GM23338 (cell line): Measurements from ENCODE around the gene PPP1R13L. TPM values are rescaled to one million over a fixed set of nuclear protein-coding genes. Genes with fewer than 3 reads are reported as not detected.

Experiments used
- ATAC-seq: fragments of 200-7000 bp; cut with Tn5 transposase; 3 replicates; pipeline ENCODE4 v1.9.1; 2020
- DNase-seq: peaks from one replicate; pipeline ENCODE4 v3.0.0-alpha.2; 2015; ENCODE audit warnings: low spot score
- H2AFZ ChIP-seq: fragments of 200-600 bp; sonication (generic); 2 replicates; pipeline ENCODE4 v1.8.0; 2016; ENCODE audit warnings: antibody characterized with exemption, mild to moderate bottlenecking, moderate library complexity
- H3F3A ChIP-seq: fragments of 200-600 bp; sonication (generic); replicated peaks from 2 replicates; pipeline ENCODE4 v1.8.0; 2017; ENCODE audit warnings: antibody characterized with exemption, mixed run types, low read depth
- H3K27ac ChIP-seq: fragments of 200-600 bp; sonication (generic); 2 replicates; pipeline ENCODE4 v1.6.1; 2016; ENCODE audit warnings: low read depth
- H3K27me3 ChIP-seq: fragments of 200-600 bp; sonication (generic); 2 replicates; pipeline ENCODE4 v1.8.0; 2016; ENCODE audit warnings: mild to moderate bottlenecking, mixed run types, moderate library complexity; ENCODE audit not compliant: insufficient read depth
- H3K36me3 ChIP-seq: fragments of 200-600 bp; sonication (generic); 2 replicates; pipeline ENCODE4 v1.8.0; 2016; ENCODE audit warnings: mild to moderate bottlenecking; ENCODE audit not compliant: insufficient read depth
- H3K4me1 ChIP-seq: fragments of 200-600 bp; sonication (generic); 2 replicates; pipeline ENCODE4 v1.8.0; 2016; ENCODE audit warnings: mild to moderate bottlenecking, moderate library complexity; ENCODE audit not compliant: insufficient read depth
- H3K4me2 ChIP-seq: fragments of 200-600 bp; sonication (generic); 2 replicates; pipeline ENCODE4 v1.7.1; 2017; ENCODE audit warnings: mixed run types
- H3K4me3 ChIP-seq: fragments of 200-600 bp; sonication (generic); 2 replicates; pipeline ENCODE4 v1.6.1; 2016; ENCODE audit warnings: mixed run types
- H3K79me2 ChIP-seq: fragments of 200-600 bp; sonication (generic); replicated peaks from 2 replicates; pipeline ENCODE4 v1.8.0; 2017; ENCODE audit warnings: mild to moderate bottlenecking; ENCODE audit not compliant: insufficient read depth
- H3K9me2 ChIP-seq: fragments of 200-600 bp; sonication (generic); 2 replicates; pipeline ENCODE4 v1.8.0; 2017; ENCODE audit not compliant: insufficient read depth
- H4K20me1 ChIP-seq: fragments of 200-600 bp; sonication (generic); replicated peaks from 2 replicates; pipeline ENCODE4 v1.8.0; 2017; ENCODE audit warnings: mild to moderate bottlenecking; ENCODE audit not compliant: insufficient read depth
- H3K27ac Mint-ChIP-seq: 2 replicates; pipeline ENCODE4 v1.8.0; 2020; ENCODE audit warnings: inconsistent platforms, mild to moderate bottlenecking, moderate library complexity, mixed read lengths
- H3K27me3 Mint-ChIP-seq: 3 replicates; pipeline ENCODE4 v1.8.0; 2022; ENCODE audit warnings: low read depth, mild to moderate bottlenecking, moderate library complexity, mixed read lengths, inconsistent platforms; ENCODE audit not compliant: insufficient read depth, poor library complexity
- H3K36me3 Mint-ChIP-seq: 3 replicates; pipeline ENCODE4 v1.8.0; 2021; ENCODE audit warnings: low read depth, mild to moderate bottlenecking, inconsistent platforms, moderate library complexity, mixed read lengths
- H3K4me1 Mint-ChIP-seq: 3 replicates; pipeline ENCODE4 v1.8.0; 2020; ENCODE audit warnings: mild to moderate bottlenecking, inconsistent platforms, mixed read lengths
- H3K4me3 Mint-ChIP-seq: 3 replicates; pipeline ENCODE4 v1.8.0; 2021; ENCODE audit warnings: moderate library complexity, mild to moderate bottlenecking, inconsistent platforms, mixed read lengths
- H3K9me3 Mint-ChIP-seq: 3 replicates; pipeline ENCODE4 v1.8.0; 2020; ENCODE audit warnings: moderate library complexity, mild to moderate bottlenecking, inconsistent platforms, mixed read lengths
- CREB1 ChIP-seq: fragments of 250-450 bp; sonication (Bioruptor Pico); IDR thresholded peaks from 2 replicates; pipeline ENCODE4 v1.5.0; 2020; ENCODE audit warnings: low read depth, mild to moderate bottlenecking, moderate library complexity
- CTCF ChIP-seq, 2 experiments: fragments of 200-600 bp in 1 of 2; sonication (generic) in 1 of 2; conservative IDR thresholded peaks; 2 replicates each; pipeline versions ENCODE4 v1.5.1 to v1.6.1; 2016 to 2017; ENCODE audit warnings: antibody characterized with exemption in 2 of 2, low read depth in 2 of 2, mild to moderate bottlenecking in 2 of 2, moderate library complexity in 1 of 2
- ETS1 ChIP-seq: IDR thresholded peaks from 2 replicates; pipeline ENCODE4 v1.6.1; 2016; ENCODE audit warnings: antibody characterized with exemption
- EZH2 ChIP-seq: fragments of 200-600 bp; sonication (generic); IDR thresholded peaks from one replicate; pipeline ENCODE4 v1.8.0; 2017; ENCODE audit warnings: antibody characterized with exemption, mild to moderate bottlenecking, low read depth; ENCODE audit not compliant: unreplicated experiment
- EZH2phosphoT487 ChIP-seq: fragments of 200-600 bp; sonication (generic); IDR thresholded peaks from one replicate; pipeline ENCODE4 v1.8.1; 2018; ENCODE audit warnings: antibody characterized with exemption; ENCODE audit not compliant: unreplicated experiment
- JUNB ChIP-seq: IDR thresholded peaks from one replicate; pipeline ENCODE4 v1.6.1; 2016; ENCODE audit warnings: antibody characterized with exemption; ENCODE audit not compliant: unreplicated experiment
- NANOG ChIP-seq: IDR thresholded peaks from 2 replicates; pipeline ENCODE4 v1.6.1; 2016; ENCODE audit warnings: antibody characterized with exemption, borderline replicate concordance
- POLR2AphosphoS5 ChIP-seq: IDR thresholded peaks from 2 replicates; pipeline ENCODE4 v1.6.1; 2016; ENCODE audit warnings: antibody characterized with exemption, low read depth
- STAT1 ChIP-seq: IDR thresholded peaks from one replicate; pipeline ENCODE4 v1.6.1; 2016; ENCODE audit warnings: antibody characterized with exemption; ENCODE audit not compliant: unreplicated experiment
- ZNF114 ChIP-seq: fragments of 250-450 bp; sonication (Bioruptor Pico); IDR thresholded peaks from 2 replicates; pipeline ENCODE4 v1.5.0; 2020; ENCODE audit warnings: mild to moderate bottlenecking, moderate library complexity
- ZNF331 ChIP-seq: fragments of 250-450 bp; sonication (Bioruptor Pico); IDR thresholded peaks from 2 replicates; pipeline ENCODE4 v1.5.0; 2020; ENCODE audit warnings: low read depth, mild to moderate bottlenecking, moderate library complexity
- polyA plus RNA-seq: library from polyadenylated mRNA; unstranded; fragments of >200 nt; fragmentation: Nextera tagmentation; extraction: Ambion mirVana; gene quantifications from 2 replicates; pipeline ENCODE4 v1.2.1, GENCODE V29; 2016
- total RNA-seq: library from RNA; depleted of rRNA; stranded (reverse); fragments of >200 nt; shearing (Covaris generic); gene quantifications from 2 replicates; pipeline ENCODE4 v1.2.3, GENCODE V29; 2014

The PPP1R13L gene
- total and polyA plus RNA-seq, 2 experiments from 2014 or later = 9.6 to 15.5 TPM

GRCh38 chr19:45395821-45396617 lies 8.8 kb downstream of the PPP1R13L start:
- peaks cover 4% of the 10 kb centered on the region; the same call in 1 of the 2 replicates for H3K4me1 ChIP-seq
- Mint-ChIP-seq H3K9me3 (peaks cover 3% of the 10 kb centered on the region; the same call in 2 of the 3 replicates), H3K4me1 (peaks cover 8% of the 10 kb centered on the region), H3K4me3 (peak overlapping the region; percentile 73), H3K27ac (no peak overlapping the region), H3K27me3 (peaks cover 39% of the 10 kb centered on the region), H3K36me3 (no peaks in the 10 kb centered on the region; the same call in 1 of the 3 replicates)
- no peaks in the 10 kb centered on the region for H3K36me3 ChIP-seq
- peaks cover 2% of the 10 kb centered on the region; the same call in 1 of the 2 replicates for H3F3A ChIP-seq
- H3K27me3 ChIP-seq = peaks cover 46% of the 10 kb centered on the region
- peak; percentile 72 for ATAC-seq
- no peaks in the 10 kb centered on the region for H3K9me2 ChIP-seq
- H3K4me3 ChIP-seq = peak overlapping the region; percentile 67
- peak overlapping the region; percentile 86 for H3K4me2 ChIP-seq
- DNase-seq = peak; percentile 97
- H3K79me2 ChIP-seq = no peaks in the 10 kb centered on the region
- peaks cover 7% of the 10 kb centered on the region for H4K20me1 ChIP-seq
- no peak overlapping the region for H2AFZ ChIP-seq
- TF ChIP-seq POLR2AphosphoS5 (no peak), ZNF331 (CRISPR knock-in tag) (no peak), EZH2 (peak; percentile 57), ZNF114 (CRISPR knock-in tag) (no peak), STAT1 (no peak), NANOG (no peak), JUNB (no peak), CTCF (conservative IDR thresholded peaks at IDR 0.05; ENCODE audit: low read depth in 2 of 2) (peak; percentile 53 to 79)
- H3K27ac ChIP-seq = no peak overlapping the region

GRCh38 chr19:45391871-45392665 lies 12.8 kb downstream of the PPP1R13L start:
- Histone ChIP-seq H3K27me3 (peaks cover 24% of the 10 kb centered on the region), H2AFZ (no peak overlapping the region), H3K4me1 (no peaks in the 10 kb centered on the region; the same call in 1 of the 2 replicates), H3K36me3 (no peaks in the 10 kb centered on the region), H3K4me2 (no peak overlapping the region), H4K20me1 (no peaks in the 10 kb centered on the region), H3F3A (peaks cover 6% of the 10 kb centered on the region; the same call in 1 of the 2 replicates), H3K4me3 (no peak overlapping the region), H3K27ac (no peak overlapping the region), H3K79me2 (no peaks in the 10 kb centered on the region), H3K9me2 (no peaks in the 10 kb centered on the region)
- DNase-seq = no peak
- Mint-ChIP-seq H3K27me3 (peaks cover 19% of the 10 kb centered on the region), H3K27ac (no peak overlapping the region), H3K4me1 (peaks cover 8% of the 10 kb centered on the region), H3K4me3 (no peak overlapping the region), H3K9me3 (no peaks in the 10 kb centered on the region), H3K36me3 (no peaks in the 10 kb centered on the region; the same call in 1 of the 3 replicates)
- no peak for ATAC-seq
- TF ChIP-seq EZH2 (no peak), ETS1 (no peak), ZNF114 (CRISPR knock-in tag) (no peak), CTCF (conservative IDR thresholded peaks at IDR 0.05; ENCODE audit: low read depth in 2 of 2) (no peak), CREB1 (no peak), EZH2phosphoT487 (no peak), JUNB (no peak), STAT1 (no peak), NANOG (no peak), POLR2AphosphoS5 (no peak)
